NCI-H1417 treated with DMSO at 0.1 percent for 48 hours (cell line): ENCODE results near the gene CITED4.

Experiments
- DNase-seq: peaks from one replicate; lab custom pipeline; 2025; lab: John Stamatoyannopoulos, UW

Gene CITED4

DNA sequence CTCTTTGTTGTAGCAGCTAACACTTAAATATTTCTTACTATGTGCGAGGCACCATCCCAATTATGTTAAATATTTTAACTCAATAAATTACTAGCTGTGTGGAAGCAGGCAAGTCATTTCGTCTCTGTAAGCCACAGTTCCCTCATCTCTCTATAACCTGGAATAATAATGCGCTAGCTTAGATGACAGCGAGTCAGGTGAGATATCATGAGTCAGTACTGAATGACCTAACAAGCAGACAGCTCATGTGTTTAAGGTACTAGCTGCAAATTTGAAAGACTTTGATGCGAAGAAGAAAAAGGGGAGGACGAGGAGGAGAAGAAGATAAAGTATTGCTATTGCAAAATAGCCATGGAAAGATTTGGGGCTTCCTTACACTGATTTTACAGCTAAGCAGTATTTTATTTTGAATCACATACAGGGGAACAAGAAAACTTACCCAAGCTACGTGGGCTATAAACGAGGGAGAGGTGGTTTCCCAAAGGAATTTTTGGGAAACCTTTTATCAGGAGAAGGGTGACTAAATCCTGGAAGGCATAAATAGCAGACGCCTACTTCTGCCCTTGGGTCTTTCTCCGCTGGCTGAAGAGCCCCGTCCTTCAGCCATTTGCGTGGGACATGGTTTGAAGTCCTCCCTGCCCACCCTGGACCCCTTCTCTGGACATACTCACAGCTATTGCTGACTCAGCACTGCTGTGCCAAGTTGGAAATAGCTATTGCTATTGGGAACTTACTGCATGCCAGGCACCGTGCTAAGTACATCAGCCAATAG is 8.9 kb downstream of the CITED4 start:
- DNase-seq: no peak

DNA sequence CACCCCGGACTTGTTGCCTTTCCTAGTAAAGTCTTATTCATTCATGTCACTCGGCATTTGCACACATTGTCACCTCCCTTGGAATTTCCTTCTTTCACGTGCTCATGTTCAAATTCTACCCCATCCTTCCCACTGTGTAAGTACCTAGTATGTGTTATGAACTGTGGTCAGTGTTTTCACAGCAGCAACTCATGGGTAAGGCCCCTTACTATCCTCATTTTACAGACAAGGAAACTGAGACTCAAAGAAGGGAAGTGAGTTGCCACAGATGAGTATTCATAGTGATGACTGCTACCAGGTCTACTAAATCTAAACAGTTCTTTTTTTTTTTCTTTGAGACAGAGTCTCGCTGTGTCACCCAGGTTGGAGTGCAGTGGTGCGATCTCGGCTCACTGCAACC is 10.5 kb downstream of the CITED4 start:
- DNase-seq: no peak

DNA sequence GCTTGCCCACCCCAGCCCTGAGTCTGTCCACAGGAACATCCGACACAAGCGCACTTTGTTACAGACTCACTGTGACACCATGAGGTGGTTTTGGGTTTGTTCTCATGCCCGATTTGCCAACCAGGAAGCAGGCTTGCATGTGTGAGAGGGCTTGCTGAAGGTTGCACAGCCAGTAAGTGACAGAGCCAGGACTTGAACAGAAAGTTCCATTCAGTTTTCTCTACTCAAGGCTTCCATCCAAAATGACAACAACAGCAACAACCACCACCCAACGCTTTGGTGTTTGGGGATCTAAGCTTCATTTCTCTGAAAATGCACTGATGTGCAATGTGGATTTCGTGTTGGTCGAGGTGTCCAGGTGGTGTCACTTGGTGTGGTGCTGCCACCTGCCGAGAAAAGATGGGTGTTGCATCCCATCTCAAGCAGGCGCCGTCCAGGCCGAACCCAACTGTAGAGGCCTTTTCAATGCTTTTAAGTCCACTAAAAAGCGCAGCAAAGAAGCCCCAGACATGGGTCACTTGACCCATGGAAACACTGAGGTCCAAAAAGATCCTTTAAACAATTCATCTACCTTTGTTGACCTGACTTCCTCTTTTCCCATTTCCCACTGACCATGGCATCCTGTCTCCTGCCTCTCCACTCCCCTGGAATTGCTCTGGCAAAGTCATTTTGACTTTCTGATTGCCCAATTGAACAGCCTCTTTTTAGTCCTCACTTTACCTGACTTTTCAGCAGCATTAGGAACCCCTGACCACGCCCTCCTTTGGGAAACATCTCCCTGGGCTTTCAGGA is 12.2 kb downstream of the CITED4 start:
- no peak for DNase-seq

DNA sequence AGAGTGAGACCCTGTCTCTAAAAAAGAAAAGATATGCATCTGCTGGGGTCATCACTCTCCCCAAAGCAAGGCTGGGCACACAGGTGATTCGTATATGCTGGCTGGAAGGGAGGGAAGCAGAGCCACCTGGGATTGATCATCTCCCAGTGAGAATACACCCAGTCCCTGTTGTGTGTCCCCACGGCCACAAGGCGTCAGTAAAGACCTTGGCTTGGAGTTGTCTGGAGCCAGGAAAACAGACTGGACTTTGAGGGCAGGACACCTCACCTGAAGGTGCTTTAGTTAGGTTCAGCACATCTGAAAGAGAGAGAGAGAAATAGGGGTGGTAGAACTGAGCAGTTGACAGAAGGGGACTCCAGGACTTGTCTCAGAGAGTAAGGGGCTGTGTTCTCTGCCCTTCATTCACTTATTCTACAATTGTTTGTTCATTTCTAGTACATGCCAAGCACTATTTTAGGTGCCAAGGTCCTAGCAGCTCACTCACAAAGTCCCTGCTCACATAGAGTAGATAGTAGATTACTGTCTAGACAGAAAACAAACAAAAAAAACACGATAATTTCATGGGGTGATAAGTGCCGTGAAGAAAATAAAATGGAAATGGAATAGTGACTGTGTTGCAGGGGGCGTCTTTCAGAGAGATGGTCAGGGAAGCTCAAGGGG is 13.5 kb downstream of the CITED4 start:
- DNase-seq: peak; percentile 53

DNA sequence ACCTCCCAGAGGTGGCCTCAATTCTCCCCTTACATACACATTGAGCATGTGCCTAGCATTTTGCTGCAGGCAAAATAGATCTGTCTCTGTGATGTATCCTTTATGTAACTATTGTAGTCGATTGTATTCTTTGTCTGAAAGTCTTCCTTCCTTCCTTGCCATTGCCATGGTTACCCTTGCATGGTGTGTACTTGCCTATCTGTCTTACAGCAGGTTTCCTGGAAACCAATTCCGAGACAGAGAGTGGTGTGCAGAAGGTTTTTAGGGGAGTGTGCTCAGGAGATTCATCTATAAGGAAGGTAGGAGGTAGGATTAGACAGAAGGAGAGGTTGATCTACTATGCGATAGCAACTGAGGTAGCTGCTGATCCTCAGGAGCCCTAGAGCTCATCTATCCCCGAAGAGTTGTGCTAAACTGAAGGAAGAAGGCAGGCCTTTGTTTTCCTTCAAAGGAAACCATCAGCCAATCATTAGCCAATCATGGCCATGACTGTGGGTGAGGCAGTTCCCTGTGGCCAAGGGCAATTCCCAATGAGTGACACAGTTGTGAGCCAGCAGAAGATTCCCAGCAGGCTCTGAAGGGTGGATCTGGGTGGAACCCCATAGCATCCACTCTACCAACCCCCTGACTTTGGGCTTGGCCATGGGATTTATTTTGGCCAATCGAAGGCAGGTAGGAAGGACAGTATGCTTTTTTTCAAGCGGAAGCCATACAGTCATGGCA is 15.0 kb downstream of the CITED4 start:
- no peak for DNase-seq

DNA sequence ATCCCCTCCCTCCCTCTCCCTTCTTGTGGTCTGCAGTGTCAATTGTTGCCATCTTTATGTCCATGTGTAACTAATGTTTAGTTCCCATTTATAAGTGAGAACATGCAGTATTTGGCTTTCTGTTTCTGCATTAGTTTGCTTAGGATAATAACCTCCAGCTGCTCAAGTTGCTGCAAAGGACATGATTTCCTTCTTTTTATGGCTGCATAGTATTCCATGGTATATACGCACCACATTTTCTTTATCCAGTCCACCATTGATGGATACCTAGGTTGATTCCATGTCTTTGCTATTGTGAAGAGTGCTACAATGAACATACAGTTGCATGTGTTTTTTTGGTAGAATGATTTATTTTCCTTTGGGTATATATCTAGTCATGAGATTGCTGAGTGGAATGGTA is 16.3 kb downstream of the CITED4 start:
- no peak for DNase-seq

DNA sequence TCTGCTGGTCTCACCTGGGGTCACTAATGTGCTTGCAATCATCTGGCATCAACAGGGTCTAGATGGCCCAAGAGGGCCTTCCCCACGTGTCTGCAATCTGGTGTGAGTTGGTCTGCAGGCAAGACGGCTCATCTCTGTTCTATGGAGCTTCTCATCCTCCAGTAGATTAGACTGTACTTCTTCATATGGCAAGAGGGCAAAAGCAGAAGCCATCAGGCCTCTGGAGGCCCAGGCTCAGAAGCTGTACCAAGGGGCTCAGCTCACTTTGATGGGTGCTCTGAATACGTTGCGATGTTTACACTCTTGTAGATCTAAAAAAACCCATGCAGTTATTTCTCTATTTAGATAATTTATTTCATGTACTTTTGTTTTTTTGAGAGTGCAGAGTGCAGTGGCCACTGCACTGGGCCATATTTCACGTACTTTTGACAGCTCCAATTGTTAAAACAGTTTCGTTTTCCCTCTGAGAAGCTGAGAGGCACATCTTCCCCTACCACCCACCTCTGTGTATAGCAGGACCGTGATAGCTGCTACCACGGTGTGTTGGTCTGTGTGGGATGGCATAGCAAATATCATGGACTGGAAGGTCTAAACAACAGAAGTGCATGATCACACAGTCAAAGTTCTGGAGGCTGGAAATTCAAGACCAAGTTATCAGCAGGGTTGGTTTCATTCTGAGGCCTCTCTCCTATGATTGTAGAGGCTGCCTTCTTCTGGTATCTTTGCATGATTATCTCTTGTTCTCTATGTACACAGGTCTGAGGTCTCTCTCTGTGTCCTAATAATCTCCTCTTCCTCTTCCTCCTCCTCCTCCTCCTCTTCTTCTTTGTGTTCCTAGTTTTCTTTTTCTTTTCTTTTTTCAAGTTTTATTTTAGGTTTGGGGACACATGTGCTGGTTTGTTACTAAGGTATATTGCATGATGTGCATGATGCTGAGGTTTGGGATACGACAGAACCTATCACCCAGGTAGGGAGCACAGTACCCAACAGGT is 17.0 kb downstream of the CITED4 start:
- DNase-seq: no peak

DNA sequence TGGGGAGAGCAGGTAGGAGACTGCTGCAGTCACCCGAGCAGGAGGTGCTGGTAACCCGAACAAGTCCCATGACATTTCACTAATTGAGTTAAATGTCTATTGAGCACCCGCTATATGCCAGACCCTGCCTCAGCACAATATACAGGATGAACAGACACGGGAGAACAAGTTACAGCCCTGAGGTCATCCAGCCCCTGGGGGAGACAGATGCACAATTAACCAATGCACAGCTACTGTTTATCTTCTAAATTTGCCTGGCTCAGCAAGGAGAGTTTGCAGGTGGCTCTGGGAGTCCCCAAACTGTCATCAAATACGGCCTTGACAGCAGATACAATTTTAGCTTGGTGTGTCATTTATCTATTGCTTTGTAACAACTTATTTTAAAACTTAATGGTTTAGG is 18.1 kb downstream of the CITED4 start:
- no peak for DNase-seq

DNA sequence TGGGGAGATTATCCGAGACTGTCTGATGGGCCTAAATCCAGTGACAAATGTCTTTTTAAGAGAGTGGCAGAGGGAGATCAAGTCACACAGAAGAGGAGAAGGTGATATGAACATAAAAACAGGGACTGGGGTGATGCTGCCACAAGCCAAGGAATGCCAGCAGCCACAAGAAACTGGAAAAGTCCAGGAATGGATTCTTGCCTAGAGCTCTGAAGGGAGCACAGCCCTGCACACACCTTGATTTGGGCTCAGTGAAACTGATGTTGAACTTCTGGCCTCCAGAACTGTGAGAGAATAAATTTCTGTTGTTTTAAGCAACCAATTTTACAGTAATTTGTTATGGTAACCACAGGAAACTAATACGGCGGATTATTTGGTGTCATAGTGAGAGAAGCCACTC is 19.5 kb downstream of the CITED4 start:
- DNase-seq: no peak

DNA sequence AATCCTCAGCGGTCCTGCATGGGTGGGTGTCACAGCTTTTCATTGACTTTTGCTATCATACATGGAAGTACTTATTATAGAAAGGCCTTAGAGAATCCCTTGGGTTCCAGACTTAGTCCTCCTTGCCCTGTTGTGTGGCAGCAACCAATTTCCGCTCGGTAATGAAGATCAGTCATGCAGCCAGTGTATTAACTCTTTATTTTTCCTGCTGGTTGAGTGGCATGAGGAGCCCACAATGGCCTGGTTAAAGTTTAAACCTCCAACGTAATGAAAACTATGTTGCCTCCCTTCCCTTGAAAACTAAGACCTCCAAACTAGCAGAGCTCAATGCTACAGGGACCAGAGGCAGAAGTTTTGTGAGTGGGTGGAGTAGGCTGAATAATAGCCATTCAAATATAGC is 20.0 kb downstream of the CITED4 start:
- no peak for DNase-seq

DNA sequence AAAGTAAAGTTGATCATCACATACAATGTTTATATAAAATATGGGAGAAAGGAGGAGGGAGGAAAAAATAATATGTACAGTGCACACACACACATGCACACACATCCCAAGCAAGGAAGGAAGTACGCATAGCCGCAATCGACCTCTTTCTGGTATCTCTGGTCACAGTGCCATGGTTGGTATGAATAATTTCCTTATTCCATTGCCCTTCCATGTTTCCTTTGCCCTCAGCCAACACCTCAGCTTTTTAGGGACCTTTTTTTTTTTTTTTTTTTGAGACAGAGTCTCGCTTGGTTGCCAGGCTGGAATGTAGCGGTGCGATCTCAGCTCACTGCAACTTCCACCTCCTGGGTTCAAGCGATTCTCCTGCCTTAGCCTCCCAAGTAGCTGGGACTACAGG is 20.6 kb downstream of the CITED4 start:
- DNase-seq: no peak

DNA sequence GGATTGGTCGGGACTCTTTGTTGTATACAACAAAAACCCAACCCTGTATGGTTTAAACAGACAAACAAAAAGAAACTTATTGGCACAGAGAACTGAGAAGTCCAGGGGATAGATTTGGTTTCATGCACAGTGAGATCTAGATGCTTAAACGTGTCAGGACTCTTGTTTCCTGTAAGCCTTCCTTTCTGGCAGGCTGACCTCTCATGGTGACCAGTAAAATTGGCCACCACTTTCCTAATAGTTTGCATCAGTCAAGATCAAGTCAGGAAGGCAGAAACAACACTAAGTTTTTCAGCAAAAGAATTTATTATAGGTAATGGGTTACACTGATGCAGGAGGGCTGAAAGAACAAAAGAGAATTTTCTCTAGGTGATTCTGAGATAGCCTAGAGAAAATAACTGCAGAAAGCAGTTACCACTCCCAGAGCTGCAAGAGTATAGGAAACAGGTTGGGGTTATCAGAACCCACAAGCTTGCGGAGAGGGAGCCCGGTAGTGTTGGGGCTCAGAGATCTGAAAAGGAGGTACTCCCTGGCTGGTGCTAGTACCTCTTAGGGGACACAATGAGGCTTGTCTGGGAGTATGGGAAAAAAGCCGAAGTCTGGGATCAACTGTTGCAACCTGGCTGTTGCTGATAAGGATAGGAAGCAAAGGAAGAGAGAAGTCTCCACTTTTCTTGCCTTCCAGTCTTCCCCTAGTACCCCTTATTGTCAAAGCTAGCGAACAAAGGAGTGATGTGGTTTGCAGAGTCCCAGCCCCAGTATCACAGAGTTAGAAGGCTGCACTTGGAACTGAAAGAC is 21.4 kb downstream of the CITED4 start:
- no peak for DNase-seq

DNA sequence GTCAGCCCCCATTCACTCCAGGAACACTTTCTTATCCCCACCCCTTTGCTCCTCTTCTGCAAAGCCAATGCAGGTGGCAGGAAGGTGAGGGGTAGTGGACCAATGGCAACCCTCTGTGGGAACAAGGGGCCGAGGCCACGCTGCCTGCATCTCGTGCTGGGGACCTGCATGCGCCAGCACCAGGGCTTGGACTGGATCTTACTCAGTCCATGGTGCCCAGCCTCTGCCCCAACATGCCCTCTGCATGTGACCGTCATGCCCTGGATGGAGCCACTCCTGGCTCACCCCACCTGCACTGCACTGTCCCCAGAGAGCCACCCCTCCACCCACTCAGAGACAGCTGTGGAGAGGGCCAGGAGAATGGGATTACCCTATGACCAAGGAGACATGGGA is 22.2 kb downstream of the CITED4 start:
- no peak for DNase-seq

DNA sequence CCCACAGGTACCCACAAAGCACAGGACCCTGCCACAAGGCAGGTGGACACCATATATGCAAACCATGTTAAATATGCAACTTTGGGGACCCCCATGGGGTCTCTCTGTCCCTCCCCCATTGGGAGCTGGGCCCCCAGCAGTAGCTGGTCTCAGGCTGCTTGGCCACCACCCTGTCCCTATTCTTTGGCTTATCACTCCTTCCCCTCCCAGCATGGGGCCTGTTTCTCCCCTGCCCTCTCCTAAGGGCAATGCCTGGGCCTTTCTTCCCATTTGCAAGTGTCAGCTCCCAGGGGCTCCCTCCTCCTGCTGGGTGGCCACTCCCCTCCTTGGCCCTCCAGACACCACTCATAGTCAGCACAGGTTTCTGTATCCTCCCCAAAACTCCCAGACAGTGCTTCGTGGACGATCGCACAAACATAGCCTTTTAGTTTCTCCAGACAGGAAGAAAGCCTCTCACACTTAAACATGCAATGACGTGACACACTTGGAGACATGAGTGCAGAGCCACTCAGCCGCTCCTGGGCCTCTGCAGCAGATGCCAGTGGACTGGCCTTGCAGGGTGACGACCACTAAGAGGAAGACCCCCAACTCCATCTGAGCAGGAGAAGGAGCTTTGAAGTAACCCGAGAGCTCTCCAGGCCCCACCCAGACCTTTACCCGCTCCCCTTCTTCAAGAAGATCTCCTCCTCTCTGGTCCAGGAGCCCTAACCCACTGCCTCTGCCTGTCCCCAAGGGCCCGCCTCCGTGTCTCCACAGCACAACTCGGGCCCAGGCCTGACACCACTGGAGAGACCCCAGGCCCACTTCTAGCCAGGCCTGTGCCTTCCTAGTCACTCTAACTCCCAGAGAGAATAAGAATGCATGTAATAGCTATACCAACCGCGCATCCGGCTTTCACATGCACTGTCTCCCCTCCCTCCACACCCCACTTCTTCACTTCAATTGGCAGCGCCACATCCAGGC is 22.9 kb downstream of the CITED4 start:
- no peak for DNase-seq

DNA sequence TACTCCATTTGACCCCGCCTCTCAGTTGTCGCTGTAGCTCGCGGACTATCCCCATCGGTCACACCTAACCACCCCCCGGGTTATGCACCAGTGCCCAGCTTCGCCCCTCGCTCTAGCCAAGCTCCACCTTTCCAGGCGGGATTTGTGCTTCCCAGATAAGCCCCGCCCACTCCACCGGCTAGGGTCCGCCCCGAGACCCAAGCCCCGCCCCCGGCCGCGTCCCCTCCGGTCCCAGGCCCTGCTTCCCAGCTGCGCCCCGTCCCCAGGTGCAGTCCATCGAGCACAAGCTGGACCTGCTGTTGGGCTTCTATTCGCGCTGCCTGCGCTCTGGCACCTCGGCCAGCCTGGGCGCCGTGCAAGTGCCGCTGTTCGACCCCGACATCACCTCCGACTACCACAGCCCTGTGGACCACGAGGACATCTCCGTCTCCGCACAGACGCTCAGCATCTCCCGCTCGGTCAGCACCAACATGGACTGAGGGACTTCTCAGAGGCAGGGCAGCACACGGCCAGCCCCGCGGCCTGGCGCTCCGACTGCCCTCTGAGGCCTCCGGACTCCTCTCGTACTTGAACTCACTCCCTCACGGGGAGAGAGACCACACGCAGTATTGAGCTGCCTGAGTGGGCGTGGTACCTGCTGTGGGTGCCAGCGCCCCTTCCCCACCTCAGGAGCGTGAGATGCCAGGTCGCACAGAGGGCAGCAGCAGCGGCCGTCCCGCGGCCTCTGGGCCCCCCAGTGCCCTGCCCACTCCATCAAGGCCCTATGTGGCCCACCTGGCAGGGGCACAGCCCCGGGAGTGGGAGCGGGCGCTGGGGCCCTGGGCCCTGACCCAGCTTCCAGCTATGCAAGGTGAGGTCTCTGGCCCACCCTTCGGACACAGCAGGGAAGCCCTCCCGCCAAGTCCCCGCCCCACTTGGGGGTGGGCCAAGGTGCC is 23.9 kb downstream of the CITED4 start:
- DNase-seq: no peak

DNA sequence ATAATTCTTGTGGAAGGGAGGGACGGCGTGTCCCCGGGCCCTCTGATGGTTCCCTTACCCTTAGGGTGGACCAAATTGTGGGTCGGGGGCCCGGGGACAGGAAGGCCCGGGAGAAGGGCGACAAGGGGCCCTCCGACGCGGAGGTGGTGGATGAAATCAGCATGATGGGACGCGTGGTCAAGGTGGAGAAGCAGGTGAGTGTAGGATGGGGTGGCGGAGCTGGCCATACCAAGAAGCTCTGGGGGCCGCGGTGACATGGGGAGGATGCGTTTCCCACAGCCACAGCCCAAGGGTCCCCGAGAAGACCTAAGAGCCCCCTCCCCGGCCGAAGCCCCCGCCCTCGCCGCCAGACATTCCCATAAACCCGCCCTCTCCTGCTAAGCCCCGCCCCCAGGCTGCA is 24.6 kb downstream of the CITED4 start:
- DNase-seq: no peak

DNA sequence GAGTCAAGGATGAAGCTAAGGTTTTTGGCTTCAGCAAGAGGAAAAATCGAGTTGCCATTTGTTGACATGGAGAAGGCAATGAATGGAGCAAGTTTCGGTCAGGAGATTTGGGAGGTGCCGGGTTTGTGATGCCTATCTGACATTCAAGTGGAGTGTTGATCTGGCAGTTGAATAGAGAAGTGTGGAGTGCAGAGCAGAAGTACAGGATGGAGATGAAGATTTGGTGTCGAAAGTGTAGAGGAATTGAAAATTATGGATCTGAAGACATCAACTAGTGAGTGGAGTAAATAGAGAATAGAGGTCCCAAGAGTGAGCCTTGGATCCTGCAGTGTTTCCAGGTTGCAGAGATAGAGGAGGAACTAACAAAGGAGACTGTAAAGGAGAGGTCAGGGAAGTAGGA is 25.9 kb downstream of the CITED4 start:
- DNase-seq: no peak

DNA sequence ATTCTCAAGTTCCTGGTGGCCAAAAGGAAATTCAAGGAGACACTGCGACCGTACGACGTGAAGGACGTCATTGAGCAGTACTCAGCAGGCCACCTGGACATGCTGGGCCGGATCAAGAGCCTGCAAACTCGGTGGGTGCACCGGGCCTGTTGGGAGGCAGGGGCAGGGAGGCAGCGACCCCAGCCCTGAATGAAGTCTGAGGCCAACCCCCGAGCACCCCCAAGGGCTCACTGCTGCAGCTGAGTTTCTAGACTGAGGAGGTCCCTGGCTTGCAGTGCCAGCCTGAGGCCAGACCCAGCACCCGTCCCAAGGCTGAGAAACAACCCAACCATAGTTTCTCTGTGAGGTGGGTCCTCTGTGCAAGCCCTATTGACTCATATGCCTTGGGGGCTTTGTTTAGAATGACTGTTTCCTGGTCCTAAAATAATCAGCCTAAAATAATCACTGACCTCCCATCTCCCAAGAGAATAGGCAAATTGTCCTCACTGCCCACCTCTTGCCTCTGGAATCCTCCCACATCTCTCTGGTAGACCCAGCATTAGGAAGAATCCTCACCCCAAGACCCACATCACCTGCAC is 27.1 kb downstream of the CITED4 start:
- no peak for DNase-seq
